K562 treated with DMSO at 1 percent for 12 hours (cell line): ENCODE results near the gene MGST3. TPM values are rescaled to one million over a fixed set of nuclear protein-coding genes. Genes with fewer than 3 reads are reported as not detected.

Experiments used
- total RNA-seq: library from RNA; unstranded; fragments of 300-600 nt; gene quantifications from 2 replicates; pipeline ENCODE4 v1.2.3, GENCODE V29; 2022; ENCODE audit not compliant: insufficient read depth

The MGST3 gene
- 113 and 134 TPM in 2 replicates for total RNA-seq

DNA sequence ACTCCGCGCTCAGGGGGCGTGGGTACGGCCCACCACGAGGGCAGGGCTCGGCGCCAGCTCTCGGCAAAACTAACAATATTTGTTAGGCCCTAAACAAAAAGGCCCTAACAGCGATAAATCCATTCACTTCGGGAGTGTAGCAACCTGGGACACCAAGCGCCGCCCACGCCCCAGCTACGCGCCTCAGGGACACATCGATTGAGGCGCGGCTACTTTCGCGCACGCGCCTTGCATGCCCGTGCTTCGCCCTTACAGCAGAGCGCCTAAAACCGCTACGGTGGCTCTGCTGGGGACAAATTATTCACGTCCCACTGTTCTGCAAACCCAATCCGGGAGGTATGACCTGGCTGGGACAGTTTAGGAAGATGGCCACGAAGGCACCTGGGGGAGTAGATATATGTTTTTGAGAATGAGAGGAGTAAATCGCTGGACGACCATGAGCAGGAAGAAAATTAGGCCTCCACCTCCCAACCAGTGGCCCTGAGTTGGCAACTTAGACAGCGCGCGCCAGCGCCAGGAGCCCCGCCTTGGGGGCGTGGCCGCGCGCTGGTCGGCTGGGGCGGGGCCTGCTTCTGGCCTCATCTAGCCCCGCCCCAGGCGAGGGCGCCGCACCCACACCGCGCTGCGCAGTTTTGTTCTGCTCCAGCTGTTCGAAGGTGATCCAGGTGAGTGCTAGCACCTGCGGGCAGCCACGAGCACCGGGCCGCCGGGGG is at the start of gene MGST3:
MGST3 (plus strand) TSS at position 606 of the 713 bp plus-strand sequence. CDS start 18,614 bp downstream, outside the sequence.

DNA sequence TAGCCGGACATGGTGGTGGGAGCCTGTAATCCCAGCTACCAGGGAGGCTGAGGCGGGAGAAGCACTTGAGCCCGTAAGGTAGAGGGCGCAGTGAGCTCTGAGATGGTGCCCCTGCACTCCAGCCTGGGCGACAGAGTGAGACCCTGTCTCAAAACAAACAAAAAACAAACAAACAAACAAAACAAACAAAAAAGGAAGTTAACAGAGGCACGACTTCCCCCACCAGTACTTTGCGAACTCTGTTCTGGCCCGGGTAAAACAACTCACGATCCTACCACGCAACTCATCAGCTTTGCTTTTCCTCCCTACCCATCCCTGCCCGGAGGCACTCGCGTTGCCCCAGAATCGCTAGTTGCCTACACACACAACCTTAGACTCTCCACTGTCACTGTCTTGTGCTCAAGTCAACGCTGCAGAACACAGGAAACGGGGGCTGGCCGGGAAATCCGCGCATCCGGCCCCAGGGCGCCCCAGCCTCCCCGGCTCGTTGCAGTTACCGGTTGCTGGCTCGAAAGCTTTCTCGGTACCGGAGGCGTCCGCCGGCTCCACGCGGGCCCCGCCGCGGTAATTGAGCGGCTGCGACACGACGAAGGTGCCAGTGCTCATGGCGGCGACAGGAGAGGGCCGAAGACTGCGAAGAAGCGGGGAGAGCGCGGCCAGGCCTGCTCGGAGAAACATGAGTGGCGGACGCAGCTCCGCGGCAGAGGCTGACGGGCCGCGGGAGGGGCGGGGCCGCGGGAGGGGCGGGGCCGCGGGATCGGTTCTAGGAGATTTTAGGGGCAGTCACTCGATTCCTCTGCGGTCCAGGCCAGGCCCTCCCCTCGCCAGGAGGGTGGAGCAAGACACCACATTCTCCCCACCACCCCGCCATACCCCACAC is 67.1 kb downstream of the MGST3 start, which contains the start of gene ALDH9A1:
ALDH9A1 (minus strand) TSS at position 682 of the 880 bp plus-strand sequence; CDS start at position 678, 4 bp downstream.

Other genes starting within 250 kb of the MGST3 start
- not detected in 2 replicates for gene RXRG, start 186.1 kb upstream of the MGST3 start, total RNA-seq
- not detected in 2 replicates for gene LRRC52, start 87.2 kb upstream of the MGST3 start, total RNA-seq
- 37.8 and 42.9 TPM in 2 replicates for gene ALDH9A1, start 67.3 kb downstream of the MGST3 start, total RNA-seq
- 101 and 117 TPM in 2 replicates for gene TMCO1, start 137.6 kb downstream of the MGST3 start, total RNA-seq
- gene UCK2, start 196.4 kb downstream of the MGST3 start, total RNA-seq = 29.7 and 49.5 TPM in 2 replicates